ENCODE results near the gene PSMA5.
"Not testable (repeated sequence)": the region's sequence is repeated elsewhere in the genome, so short reads cannot be mapped to it uniquely, and the experiment has no call there.

Gene PSMA5

GRCh38 chr1:109377698-109378097 lies 48.5 kb downstream of the PSMA5 start:
- Histone ChIP-seq H3K36me3 (ENCODE audit: control insufficient read depth, low read length) (no peaks in the 10 kb centered on the region), H3K4me3 (ENCODE audit: low read length) (no peak overlapping the region), H4K20me1 (ENCODE audit: control insufficient read depth, insufficient read depth, low read depth, low read length) (no peaks in the 10 kb centered on the region), H3K79me2 (ENCODE audit: control insufficient read depth, low read length) (peaks cover 15% of the 10 kb centered on the region), H3K9me2 (replicated peaks; ENCODE audit: control insufficient read depth, low read length) (no peaks in the 10 kb centered on the region), H3K9me3 (ENCODE audit: control insufficient read depth, insufficient read depth, low read length) (no peaks in the 10 kb centered on the region), H3K27ac (ENCODE audit: low read depth, low read length) (no peak overlapping the region), H3K4me1 (ENCODE audit: control insufficient read depth, low read length) (peaks cover 3% of the 10 kb centered on the region; the same call in 1 of the 2 replicates), H3K27me3 (ENCODE audit: control insufficient read depth, low read length) (no peaks in the 10 kb centered on the region), H3F3A (ENCODE audit: control insufficient read depth, insufficient read depth) (no peaks in the 10 kb centered on the region; the same call in 1 of the 2 replicates), H3K4me2 (ENCODE audit: low read length) (no peak overlapping the region)
- TF ChIP-seq CTCF (IDR thresholded peaks at IDR 0.05; ENCODE audit: low read depth, low read length, poor library complexity, severe bottlenecking), result no peak
- no peak for TF ChIP-seq EZH2phosphoT487 (IDR thresholded peaks at IDR 0.05; ENCODE audit: borderline replicate concordance, low read length)

GRCh38 chr1:109373696-109374095 lies 52.6 kb downstream of the PSMA5 start:
- not testable (repeated sequence) for H3F3A ChIP-seq (ENCODE audit: control insufficient read depth, insufficient read depth); H3K36me3 ChIP-seq (ENCODE audit: control insufficient read depth, low read length); H3K4me3 ChIP-seq (ENCODE audit: low read length); H4K20me1 ChIP-seq (ENCODE audit: control insufficient read depth, insufficient read depth, low read depth, low read length); H3K9me2 ChIP-seq (replicated peaks; ENCODE audit: control insufficient read depth, low read length); H3K9me3 ChIP-seq (ENCODE audit: control insufficient read depth, insufficient read depth, low read length); H3K79me2 ChIP-seq (ENCODE audit: control insufficient read depth, low read length); H3K27ac ChIP-seq (ENCODE audit: low read depth, low read length); H3K27me3 ChIP-seq (ENCODE audit: control insufficient read depth, low read length); H3K4me2 ChIP-seq (ENCODE audit: low read length)
- peaks cover 12% of the 10 kb centered on the region for H3K4me1 ChIP-seq (ENCODE audit: control insufficient read depth, low read length)

- no peaks in the 10 kb centered on the region for H3K9me2 ChIP-seq (replicated peaks; ENCODE audit: control insufficient read depth, low read length)
- H3K9me3 ChIP-seq (ENCODE audit: control insufficient read depth, insufficient read depth, low read length), result no peaks in the 10 kb centered on the region
- TF ChIP-seq EZH2phosphoT487 (IDR thresholded peaks at IDR 0.05; ENCODE audit: borderline replicate concordance, low read length) (no peak), CTCF (IDR thresholded peaks at IDR 0.05; ENCODE audit: low read depth, low read length, poor library complexity, severe bottlenecking) (no peak)
- no peak overlapping the region for H3K27ac ChIP-seq (ENCODE audit: low read depth, low read length)
- no peaks in the 10 kb centered on the region for H4K20me1 ChIP-seq (ENCODE audit: control insufficient read depth, insufficient read depth, low read depth, low read length)
- peaks cover 12% of the 10 kb centered on the region for H3K4me1 ChIP-seq (ENCODE audit: control insufficient read depth, low read length)
- no peak overlapping the region for H3K4me2 ChIP-seq (ENCODE audit: low read length)
- H3K4me3 ChIP-seq (ENCODE audit: low read length), result no peak overlapping the region
- no peaks in the 10 kb centered on the region for H3K27me3 ChIP-seq (ENCODE audit: control insufficient read depth, low read length)
- H3K36me3 ChIP-seq (ENCODE audit: control insufficient read depth, low read length), result no peaks in the 10 kb centered on the region
- H3K79me2 ChIP-seq (ENCODE audit: control insufficient read depth, low read length), result peaks cover 9% of the 10 kb centered on the region
- no peaks in the 10 kb centered on the region; the same call in 1 of the 2 replicates for H3F3A ChIP-seq (ENCODE audit: control insufficient read depth, insufficient read depth)
These were observed 53.1 kb downstream of the PSMA5 start for GRCh38 chr1:109373126-109373525.

- H3F3A ChIP-seq (ENCODE audit: control insufficient read depth, insufficient read depth), result no peaks in the 10 kb centered on the region; the same call in 1 of the 2 replicates
- peaks cover 12% of the 10 kb centered on the region for H3K4me1 ChIP-seq (ENCODE audit: control insufficient read depth, low read length)
- no peaks in the 10 kb centered on the region for H3K27me3 ChIP-seq (ENCODE audit: control insufficient read depth, low read length)
- H4K20me1 ChIP-seq (ENCODE audit: control insufficient read depth, insufficient read depth, low read depth, low read length), result no peaks in the 10 kb centered on the region
- H3K27ac ChIP-seq (ENCODE audit: low read depth, low read length), result no peak overlapping the region
- H3K4me2 ChIP-seq (ENCODE audit: low read length), result no peak overlapping the region
- no peaks in the 10 kb centered on the region for H3K9me2 ChIP-seq (replicated peaks; ENCODE audit: control insufficient read depth, low read length)
- no peak overlapping the region for H3K4me3 ChIP-seq (ENCODE audit: low read length)
- peaks cover 9% of the 10 kb centered on the region for H3K79me2 ChIP-seq (ENCODE audit: control insufficient read depth, low read length)
- H3K36me3 ChIP-seq (ENCODE audit: control insufficient read depth, low read length), result no peaks in the 10 kb centered on the region
- TF ChIP-seq EZH2phosphoT487 (IDR thresholded peaks at IDR 0.05; ENCODE audit: borderline replicate concordance, low read length) (no peak), CTCF (IDR thresholded peaks at IDR 0.05; ENCODE audit: low read depth, low read length, poor library complexity, severe bottlenecking) (no peak)
- no peaks in the 10 kb centered on the region for H3K9me3 ChIP-seq (ENCODE audit: control insufficient read depth, insufficient read depth, low read length)
These were observed 54.0 kb downstream of the PSMA5 start for GRCh38 chr1:109372281-109372680.
